GM21390 (cell line): ENCODE results near the gene PTPN1.
"Not testable (repeated sequence)": the region's sequence is repeated elsewhere in the genome, so short reads cannot be mapped to it uniquely, and the experiment has no call there.

Experiments
- ATAC-seq: cut with Tn5 transposase; IDR thresholded peaks from one replicate; pipeline ENCODE4 v1.9.1; 2021; ENCODE audit not compliant: unreplicated experiment

PTPN1 gene

DNA sequence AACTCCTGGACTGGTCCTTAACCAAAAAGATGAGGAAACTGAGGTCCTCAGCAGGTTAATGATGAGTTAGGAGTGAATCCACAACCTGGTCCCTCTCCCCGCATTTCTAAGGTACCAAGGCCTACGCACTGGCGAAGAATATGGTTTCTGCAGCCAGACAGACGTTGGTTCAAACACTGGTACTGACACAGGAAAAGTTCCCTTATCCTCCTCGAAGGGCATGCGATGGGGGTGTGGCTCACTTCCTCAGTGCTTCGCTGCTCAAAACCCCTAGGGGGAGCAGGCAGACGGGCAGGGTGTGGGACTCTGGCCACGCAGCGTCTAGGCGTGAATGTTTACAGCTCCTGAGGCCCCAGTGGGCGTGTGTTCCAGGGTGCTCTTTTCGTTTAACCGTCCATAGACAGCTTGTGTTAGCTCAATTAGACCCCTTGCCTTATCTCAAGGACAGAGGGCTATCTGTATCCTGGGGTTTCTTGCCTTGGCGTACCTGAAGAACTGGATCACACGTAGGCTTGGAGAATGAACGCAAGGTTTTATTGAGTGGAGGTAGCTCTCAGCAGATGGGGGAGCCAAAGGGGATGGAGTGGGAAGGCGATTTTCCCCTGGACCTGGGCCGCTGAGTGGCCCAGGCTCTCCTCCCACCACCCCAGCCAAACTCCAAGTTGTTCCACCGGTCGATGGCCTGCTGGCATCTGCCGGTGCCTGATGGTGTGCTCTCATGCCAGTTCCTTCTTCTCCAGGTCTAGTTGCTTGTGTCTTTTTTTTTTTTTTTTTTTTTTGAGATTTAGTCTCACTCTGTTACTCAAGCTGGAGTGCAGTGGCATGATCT is 31.8 kb upstream of the PTPN1 start:
- peak; percentile 81 for ATAC-seq

DNA sequence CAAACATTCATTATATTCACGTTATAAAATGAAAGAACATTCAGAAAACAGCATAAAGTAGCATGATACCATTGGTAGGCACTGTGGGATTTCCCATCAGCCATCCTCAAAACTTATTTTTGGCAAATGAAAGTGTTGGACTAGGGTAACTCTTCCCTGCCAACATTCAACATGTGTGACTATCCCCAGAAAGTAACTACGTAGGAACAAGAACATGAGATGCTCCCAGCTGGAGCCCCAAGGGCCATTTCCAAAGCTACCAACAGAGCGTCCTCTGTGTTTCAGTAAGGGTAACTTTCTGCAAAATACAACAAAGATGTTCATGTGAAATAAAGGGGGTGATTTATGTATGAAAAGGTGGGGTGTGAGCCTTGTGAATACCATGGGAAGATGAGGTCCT is 28.4 kb upstream of the PTPN1 start:
- ATAC-seq: no peak

DNA sequence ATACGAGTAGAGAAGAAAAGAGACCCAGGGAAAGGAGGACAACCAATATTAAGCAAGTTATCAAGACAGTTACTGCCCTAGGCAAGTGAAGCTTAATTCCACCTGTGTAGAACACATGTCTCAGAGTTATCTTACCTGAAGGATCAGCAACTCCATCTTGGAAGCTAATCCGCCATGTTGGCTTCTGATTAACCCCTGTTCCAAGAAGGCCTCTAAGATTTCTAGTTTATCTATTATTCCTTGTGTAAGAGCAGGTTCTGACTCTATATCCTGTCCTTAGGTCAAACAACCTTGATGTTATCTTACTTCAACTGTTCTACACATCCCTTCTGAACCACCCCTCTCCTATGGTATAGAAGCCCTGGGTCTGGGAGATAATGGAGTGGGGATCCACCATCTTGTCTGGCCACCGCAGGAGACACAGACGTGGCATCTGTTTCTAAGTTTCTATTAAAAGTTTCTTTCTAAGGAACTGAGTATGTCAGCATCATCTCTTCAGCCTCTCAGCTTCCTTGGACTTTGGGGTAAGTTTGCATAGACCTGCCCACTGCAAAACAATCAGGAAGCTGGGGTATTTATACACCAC is 27.7 kb upstream of the PTPN1 start:
- ATAC-seq: no peak

DNA sequence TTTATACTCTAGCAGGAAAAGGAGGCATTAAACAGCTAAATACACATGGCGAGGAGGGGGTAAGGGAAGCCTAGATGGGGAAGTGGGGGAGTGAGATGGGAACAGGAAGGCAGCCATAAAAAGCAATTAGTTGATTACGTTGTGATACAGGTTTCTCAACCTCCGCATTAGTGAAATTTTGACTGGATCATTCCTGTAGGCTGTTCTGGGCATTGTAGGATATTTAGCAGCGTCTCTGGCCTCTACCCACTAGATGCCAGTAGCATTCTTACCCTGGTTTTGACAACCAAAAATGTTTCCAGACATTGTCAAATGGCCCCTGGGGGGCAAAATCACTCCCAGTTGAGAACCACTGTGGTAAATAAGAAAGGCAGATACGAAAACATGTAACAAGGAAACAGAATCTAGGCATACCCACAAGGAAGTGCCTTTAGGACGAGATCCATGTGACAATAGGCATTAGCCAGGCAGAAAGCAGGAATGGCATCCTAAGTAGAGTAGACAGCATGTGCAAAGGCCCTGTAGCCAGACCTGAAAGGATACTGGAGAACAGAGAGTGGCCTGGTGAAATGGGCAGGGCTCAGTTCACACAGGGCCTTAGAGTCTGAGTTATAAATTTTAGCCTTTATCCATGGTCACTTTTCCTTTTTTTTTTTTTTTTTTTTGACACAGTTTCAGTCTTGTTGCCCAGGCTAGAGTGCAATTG is 25.8 kb upstream of the PTPN1 start:
- no peak for ATAC-seq

DNA sequence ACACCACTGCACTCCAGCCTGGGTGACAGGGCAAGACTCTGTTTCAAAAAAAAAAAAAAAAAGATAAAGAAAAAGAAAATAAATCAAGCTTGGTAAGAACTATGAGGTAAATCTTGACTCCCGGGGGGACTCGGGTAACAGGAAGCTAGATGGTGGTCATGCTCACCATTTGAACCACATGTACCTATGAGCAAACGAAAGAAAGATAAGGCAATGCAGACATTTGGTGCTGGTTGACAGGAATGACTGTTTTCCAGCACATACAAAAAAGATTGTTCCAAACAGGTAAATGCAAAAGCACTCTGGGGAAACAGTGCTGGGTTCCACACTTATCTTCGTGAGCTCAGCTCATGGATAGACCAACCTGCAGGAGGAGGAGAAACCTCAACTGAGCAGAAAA is 22.8 kb upstream of the PTPN1 start:
- ATAC-seq: no peak

DNA sequence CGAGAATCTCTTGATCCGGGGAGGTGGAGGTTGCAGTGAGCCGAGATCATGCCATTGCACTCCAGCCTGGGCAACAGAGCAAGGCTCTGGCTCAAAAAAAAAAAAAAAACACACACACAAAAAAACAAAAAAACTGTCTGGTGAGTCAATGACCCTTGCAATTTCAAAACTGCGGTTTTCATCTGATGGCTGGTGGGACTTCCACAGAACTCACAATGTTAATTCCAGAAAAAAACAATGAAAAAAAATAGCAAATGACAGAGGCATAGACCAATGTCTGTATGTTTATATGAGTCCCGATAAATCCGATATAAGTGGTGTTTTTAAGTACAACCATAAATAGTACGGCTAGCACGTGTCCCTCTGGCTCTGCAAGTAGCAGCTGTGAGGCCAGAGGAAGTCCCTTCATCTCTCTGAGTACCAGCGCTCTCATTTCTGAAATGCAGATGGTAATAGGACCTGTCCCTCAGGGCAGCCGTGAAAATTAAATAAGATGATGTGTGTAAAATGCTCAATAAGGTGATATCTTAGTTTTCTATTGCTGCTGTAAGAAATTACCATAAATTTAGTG is 21.9 kb upstream of the PTPN1 start:
- no peak for ATAC-seq

DNA sequence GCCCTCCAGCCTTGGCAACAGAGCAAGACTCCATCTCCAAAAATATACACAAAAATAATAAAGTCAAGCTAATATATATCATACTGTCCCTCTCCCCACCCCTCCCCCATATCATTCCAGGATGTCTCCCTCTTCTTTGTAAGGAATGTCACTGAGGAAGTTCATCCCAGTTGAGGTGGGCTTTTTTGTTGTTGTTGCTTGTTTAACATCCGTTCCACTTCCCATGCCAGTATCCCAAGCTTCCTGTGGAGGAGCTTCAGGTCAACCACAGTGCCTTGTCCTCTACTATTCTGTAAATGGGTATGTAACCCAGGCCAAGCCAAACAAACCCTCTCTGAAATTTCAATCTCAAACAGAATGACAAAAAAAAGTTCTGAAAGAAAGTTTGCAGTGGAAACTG is 19.0 kb upstream of the PTPN1 start:
- no peak for ATAC-seq

DNA sequence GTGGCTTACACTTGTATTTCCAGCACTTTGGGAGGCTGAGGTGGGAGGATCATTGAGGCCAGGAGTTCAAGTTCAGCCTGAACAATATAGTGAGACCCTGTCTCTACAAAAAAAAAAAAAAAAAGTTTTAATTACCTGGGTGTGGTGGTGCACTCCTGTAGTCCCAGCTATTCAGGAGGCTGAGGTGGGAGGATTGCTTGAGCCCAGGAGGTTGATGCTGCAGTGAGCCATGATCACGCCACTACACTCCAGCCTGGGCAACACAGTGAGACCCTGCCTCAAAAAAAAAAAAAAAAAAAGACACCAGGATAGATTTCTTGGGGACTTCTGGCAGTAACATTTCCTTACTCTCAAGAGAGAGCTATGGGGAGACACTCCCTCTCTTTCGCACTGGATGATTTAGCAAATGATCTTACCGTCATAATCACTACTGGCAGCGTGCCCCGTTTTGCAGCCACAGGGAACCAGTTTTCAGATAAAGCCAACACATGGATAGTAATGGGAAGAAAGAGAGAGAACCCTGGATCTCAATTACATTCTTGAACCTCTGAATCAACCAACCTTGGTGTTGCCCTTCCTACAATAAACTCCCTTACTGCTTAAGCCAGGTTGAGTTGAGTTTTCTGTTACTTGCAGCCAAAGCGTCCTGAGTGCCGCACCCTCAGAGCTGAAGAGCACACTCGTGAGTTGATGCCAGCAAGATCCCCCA is 18.1 kb upstream of the PTPN1 start:
- ATAC-seq: no peak

DNA sequence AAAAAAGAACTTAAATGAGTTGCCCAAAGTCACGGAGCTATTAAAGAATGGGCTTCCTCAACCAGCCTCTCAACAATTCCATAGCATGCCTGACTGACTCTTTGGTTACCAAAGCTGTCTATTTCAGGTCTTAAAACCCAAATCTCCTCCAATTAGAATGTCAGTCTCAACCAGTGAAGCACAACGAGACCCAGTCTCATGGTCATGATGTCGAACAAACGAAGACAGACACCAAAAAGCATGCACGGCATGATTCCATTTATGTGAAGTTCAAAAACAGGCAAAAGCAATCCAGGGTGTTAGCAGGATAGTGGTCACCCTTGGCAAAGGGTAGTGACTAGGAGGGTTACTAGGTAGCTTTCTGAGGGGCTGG is 16.3 kb upstream of the PTPN1 start:
- ATAC-seq: no peak

DNA sequence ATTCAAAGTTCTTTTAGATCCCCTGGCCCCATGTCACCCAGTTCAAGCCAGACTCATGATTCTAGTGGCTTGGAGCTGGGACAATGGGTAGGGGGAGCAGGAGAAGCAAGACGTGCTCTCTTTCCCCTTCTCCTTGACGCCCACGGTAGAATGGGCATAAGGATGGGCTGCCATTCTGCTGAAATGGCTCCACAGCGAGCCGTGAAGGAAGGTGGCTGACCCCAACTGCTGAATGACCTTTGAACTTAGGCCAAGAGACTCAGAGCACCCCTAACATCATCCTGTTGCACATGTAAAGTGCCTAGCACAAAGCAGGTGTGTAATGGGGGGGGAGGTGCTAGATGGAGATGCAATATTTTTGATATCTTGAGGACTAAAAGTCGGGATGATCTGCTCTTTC is 15.8 kb upstream of the PTPN1 start:
- no peak for ATAC-seq

DNA sequence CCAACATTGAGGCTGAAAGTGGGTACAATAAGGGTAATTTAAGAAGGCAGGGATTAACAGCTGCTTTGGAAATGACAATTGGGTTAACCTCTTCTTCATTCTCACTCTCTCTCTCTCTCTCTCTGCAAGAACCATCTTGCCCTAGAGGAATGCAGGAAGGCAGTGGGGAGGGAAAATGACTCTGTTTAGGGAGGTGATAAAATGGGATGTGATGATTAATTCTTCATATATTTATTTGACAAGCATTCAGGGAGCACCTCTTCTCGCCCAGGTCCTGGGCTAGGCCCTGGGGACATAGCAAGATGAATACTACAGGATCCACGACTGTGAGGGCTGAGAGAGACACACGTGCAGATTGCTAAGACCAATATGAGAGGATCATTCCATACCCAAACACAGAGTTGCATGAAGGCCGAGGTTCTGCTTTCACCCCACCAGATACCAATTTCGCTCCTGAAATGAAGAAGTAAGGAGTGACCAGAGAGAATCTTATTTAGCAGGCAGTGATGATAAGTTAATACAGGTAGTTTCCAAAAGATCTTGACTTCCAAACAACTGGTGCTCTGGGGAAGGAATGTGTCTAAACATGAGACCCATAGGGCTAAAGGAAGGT is 13.3 kb upstream of the PTPN1 start:
- no peak for ATAC-seq

DNA sequence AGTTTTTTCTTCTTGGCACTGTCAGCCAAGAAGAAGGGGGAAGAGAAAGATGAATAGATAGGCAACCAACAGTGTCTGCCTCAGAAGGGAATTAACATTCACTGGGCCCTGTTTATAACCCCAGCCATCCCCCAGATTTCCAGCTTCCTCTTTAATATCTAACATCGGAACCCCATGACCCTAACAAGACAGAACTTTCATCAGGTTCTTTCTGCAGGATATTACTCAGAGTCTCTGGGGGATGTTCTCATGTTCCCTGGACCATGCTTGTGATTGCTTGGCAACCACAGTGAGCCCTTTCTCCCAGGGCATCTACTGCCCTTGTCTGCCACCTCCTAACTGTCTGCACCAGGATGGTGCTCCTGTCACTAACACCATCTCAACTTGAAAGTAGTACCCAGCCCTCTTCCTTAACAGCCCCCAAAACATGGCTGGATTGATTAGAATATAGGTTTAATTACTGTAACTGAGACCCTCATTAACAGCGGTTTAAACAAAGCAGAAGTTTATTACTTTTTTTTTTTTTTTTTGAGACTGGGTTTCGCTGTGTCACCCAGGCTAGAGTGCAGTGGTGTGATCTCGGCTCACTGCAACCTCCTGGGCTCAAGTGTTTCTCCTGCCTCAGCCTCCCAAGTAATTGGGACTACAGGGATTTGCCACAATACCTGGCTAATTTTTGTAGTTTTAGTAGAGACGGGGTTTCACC is 12.0 kb upstream of the PTPN1 start:
- no peak for ATAC-seq

DNA sequence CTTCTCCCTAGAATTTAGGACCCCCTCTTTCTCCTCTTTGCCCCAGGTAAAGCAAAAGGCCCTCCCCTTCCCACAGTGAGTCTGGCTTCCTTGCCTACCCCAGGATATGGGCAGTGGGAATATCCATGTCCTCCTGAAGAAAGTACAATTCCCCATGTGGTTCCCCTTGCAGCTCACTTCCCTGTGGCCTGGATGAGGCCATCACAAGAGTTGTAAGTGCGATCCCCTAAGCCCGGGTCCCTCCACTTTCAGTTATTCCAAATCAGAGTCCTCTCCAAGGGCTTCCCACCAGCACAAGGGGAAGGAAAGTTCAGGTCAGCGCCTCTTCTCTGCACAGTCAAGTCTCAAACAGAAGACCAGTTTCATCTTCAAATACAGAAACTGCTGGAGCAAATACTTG is 10.2 kb upstream of the PTPN1 start:
- no peak for ATAC-seq

DNA sequence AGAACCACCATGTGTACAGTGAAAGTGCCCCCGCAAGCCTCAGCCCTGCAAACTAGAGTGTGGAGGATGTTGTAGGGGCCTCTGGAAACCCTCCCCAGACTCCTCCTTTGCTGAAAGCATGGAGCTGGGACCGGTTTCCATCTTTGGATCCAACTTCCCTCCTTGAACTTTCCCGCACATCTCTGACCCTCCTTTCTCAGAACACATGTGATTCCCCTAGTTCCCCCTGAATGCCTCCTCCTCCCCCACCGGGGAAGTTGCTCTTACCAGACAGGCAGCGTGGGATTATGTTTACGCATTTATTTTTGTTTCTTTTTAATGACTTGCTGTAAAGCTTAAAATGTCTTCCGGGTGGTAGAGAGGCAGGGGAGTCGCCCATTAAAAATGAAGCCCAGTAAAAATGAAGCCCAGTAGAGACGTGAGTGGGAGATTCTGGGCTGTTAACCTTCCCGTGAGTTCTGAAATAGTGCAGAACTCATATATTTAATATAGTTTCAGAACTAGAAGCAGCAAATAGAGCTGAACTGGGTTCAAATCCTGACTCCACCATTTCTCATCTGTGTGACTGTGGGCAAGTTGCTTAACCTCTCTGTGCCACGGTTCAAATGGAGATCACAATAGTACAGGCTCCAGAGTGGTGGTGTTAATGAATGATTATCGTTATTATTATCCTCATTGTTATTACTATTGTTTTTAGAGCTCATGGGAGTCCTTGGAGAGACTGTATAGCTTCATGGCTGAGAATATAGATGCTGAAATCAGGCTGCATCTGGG is 8.0 kb upstream of the PTPN1 start:
- no peak for ATAC-seq

DNA sequence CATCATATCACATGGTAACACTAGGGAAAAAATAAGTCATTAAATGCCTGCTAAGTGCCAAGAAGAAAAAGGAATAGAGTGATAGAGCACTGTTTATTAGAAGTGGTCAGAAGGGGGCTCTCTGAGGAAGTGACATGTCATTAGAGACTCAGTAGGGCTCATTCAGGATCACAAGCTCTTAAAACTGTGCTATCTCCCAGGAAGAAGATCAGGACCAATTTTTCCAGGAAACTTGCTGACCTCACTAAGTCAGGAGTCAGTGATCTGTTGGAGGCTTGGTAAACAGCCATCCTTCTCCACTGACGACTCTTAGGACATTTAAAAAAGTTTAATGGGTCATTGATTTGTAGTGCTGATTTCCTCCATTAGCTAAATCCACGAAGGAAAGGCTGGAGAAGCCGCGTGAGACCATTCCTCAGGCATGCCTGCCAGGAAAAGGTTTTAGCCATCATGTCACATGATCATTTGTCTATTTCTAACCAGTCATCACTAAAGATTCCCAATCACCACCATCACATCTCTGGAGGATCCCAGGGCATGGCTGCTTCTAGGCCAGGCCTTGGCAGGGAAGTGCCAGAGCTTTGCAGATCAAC is 5.9 kb upstream of the PTPN1 start:
- no peak for ATAC-seq

DNA sequence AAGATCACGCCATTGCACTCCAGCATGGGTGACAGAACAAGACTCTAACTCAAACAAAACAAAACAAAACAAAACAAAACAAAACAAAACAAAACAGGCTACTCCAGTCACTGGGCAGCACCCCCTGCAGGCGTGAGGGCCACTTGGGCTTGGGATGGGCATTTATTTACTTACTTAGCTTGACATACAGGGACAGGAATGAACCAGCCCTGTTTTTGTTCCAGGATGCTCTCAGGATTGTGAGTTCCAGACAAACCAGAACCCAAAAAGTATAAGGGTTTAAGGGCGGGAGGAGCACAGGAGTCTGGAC is 4.0 kb upstream of the PTPN1 start:
- no peak for ATAC-seq

DNA sequence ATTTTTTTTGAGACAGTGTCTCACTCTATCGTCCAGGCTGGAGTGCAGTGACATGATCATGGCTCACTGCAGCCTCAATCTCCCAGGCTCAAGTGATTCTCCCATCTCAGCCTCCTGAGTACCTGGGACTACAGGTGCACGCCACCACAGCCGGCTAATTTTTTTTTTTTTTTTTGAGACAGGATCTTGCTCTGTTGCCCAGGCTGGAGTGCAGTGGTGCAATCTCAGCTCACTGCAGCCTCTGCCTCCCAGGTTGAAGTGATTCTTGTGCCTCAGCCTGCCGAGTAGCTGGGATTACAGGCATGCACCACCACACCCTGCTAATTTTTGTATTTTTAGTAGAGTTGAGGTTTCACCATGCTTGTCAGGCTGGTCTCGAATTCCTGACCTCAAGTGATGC is 2.4 kb upstream of the PTPN1 start:
- ATAC-seq: not testable (repeated sequence)

DNA sequence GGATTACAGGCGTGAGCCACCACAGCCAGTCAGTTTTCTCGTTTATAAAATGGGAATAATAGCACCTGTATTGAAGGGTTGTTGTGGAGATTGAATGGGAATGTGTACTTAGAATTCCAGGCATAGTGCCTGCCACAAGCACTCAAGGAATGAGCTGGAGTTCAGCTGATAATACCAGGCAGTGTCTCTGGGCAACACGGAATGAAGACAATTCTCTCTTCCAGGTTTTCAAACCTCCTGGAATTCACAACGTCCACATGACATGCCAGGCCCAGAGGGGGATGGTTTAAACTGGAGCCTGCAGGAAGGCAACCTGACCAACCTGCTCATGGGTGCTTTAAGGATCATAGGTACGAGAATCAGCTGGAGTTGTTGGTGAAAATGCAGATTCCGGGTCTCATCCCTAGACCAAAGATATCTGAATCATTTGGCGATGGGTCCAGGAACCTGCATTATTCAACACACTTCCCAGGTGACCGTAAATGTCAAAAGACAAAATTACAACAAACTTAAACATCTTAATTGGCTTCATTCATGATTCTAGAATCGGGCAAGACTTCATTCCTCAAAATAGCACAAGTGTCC is 1.9 kb upstream of the PTPN1 start:
- no peak for ATAC-seq
